ENCODE data around the gene FER.

DNA sequence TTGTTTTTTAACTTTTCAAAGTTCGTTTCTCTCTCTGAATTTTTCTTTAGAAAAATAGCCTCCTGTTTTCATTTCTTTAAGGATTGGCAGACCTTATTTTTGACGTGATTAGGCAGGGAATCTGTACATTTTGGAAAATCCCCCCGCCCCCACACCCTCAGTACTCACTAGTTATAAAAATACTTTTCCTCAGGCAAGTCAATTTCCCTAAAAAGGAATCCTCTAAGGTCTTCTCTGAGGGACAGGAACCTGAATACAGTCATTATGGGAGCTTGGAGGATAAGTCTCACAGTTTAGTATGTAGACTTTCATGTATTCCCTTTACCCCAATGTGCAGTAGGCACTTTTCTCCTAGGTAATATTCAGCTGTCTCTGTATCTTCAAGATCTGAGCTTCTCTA is 3.9 kb upstream of the FER start:
- TF ChIP-seq, protein P1, sequence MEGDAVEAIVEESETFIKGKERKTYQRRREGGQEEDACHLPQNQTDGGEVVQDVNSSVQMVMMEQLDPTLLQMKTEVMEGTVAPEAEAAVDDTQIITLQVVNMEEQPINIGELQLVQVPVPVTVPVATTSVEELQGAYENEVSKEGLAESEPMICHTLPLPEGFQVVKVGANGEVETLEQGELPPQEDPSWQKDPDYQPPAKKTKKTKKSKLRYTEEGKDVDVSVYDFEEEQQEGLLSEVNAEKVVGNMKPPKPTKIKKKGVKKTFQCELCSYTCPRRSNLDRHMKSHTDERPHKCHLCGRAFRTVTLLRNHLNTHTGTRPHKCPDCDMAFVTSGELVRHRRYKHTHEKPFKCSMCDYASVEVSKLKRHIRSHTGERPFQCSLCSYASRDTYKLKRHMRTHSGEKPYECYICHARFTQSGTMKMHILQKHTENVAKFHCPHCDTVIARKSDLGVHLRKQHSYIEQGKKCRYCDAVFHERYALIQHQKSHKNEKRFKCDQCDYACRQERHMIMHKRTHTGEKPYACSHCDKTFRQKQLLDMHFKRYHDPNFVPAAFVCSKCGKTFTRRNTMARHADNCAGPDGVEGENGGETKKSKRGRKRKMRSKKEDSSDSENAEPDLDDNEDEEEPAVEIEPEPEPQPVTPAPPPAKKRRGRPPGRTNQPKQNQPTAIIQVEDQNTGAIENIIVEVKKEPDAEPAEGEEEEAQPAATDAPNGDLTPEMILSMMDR (IDR thresholded peaks at IDR 0.05; ENCODE audit: insufficient read depth, low read length, poor library complexity, severe bottlenecking) = no peak
- TF ChIP-seq EZH2phosphoT487 (conservative IDR thresholded peaks at IDR 0.05; ENCODE audit: low read length) = no peak

All from SU-DHL-6 (cell line).